Calu3 (cell line): Measurements from ENCODE around the gene SLC50A1. TPM values are rescaled to one million over a fixed set of nuclear protein-coding genes. Genes with fewer than 3 reads are reported as not detected.
A peak's percentile ranks its signal among the peaks of the same experiment; 100 is the strongest.

Experiments
- BruUV-seq: library from RNA; stranded (reverse); fragments of 400-500 nt; replicated peaks from 2 replicates; lab custom pipeline; 2021; lab: Mats Ljungman, UMichigan
- CTCF ChIA-PET: fragments of 300-600 bp; sonication (Branson Sonifier 250); formaldehyde crosslinking; loops from one replicate; lab custom pipeline; 2022; ENCODE audit warnings: antibody characterized with exemption; lab: Charles Lee
- DNase-seq: peaks from one replicate; pipeline ENCODE4 v3.0.0; 2022
- H3K27ac Mint-ChIP-seq: one replicate; pipeline ENCODE4 v1.8.0; 2022; ENCODE audit warnings: mixed read lengths; ENCODE audit not compliant: unreplicated experiment
- H3K27me3 Mint-ChIP-seq: one replicate; pipeline ENCODE4 v1.8.0; 2022; ENCODE audit warnings: mixed read lengths; ENCODE audit not compliant: unreplicated experiment
- H3K36me3 Mint-ChIP-seq: one replicate; pipeline ENCODE4 v1.8.0; 2022; ENCODE audit warnings: mild to moderate bottlenecking, moderate library complexity, mixed read lengths; ENCODE audit not compliant: insufficient read depth, unreplicated experiment
- H3K4me1 Mint-ChIP-seq: one replicate; pipeline ENCODE4 v1.8.0; 2022; ENCODE audit warnings: mild to moderate bottlenecking, low read depth, mixed read lengths; ENCODE audit not compliant: unreplicated experiment
- H3K4me3 Mint-ChIP-seq: one replicate; pipeline ENCODE4 v1.8.0; 2022; ENCODE audit warnings: mild to moderate bottlenecking, low read depth, moderate library complexity, mixed read lengths; ENCODE audit not compliant: unreplicated experiment
- H3K9me3 Mint-ChIP-seq: one replicate; pipeline ENCODE4 v1.8.0; 2022; ENCODE audit warnings: low read depth, mixed read lengths; ENCODE audit not compliant: unreplicated experiment
- CTCF ChIP-seq: fragments of 200-600 bp; IDR thresholded peaks from one replicate; pipeline ENCODE4 v1.8.0; 2022; ENCODE audit warnings: antibody characterized with exemption; ENCODE audit not compliant: unreplicated experiment
- intact Hi-C: fragments of 100-400 bp; cut with micrococcal nuclease; formaldehyde crosslinking; loops from one replicate; pipeline ENCODE4 v1.10.0; 2022; ENCODE audit not compliant: unreplicated experiment
- total RNA-seq: library from RNA; stranded (reverse); gene quantifications from 2 replicates; pipeline ENCODE4 v1.2.3, GENCODE V29; 2022

Gene SLC50A1
- total RNA-seq, 1 experiment from 2014 or later: 68.5 TPM

DNA sequence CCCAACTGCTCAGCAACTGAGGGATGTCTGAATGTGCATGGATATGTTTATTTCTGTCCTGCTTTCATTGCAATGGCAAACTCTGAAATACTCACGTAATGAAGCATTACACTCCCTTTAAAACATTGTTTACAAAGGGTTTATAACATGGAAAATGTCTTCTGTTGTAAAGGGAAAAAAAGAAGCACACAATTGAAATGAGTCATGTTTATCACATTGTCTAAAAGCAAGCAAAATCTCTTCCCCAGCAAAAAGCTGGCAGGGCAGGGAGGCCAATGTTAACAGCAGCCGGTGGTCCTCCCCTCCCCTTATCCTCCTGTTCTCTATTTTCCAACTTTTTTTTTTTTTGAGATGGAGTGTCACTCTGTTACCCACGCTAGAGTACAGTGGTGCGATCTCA, 11.9 kb upstream of the SLC50A1 start:
- intact Hi-C loops: no loop called here
- H3K36me3 Mint-ChIP-seq: peaks cover 36% of the 10 kb centered on the region
- no peak for TF ChIP-seq CTCF
- no peak overlapping the region for H3K27ac Mint-ChIP-seq
- no peak overlapping the region for H3K4me3 Mint-ChIP-seq
- BruUV-seq: no TSS peak
- H3K4me1 Mint-ChIP-seq: peaks cover 50% of the 10 kb centered on the region
- H3K27me3 Mint-ChIP-seq: peaks cover 26% of the 10 kb centered on the region
- CTCF ChIA-PET: interaction anchor here (1.0 kb wide), 1 partner anchor 11 kb away, joined by 4 read pairs; no protein-coding TSS in a partner anchor
- no peak for DNase-seq
- no peaks in the 10 kb centered on the region for H3K9me3 Mint-ChIP-seq

DNA sequence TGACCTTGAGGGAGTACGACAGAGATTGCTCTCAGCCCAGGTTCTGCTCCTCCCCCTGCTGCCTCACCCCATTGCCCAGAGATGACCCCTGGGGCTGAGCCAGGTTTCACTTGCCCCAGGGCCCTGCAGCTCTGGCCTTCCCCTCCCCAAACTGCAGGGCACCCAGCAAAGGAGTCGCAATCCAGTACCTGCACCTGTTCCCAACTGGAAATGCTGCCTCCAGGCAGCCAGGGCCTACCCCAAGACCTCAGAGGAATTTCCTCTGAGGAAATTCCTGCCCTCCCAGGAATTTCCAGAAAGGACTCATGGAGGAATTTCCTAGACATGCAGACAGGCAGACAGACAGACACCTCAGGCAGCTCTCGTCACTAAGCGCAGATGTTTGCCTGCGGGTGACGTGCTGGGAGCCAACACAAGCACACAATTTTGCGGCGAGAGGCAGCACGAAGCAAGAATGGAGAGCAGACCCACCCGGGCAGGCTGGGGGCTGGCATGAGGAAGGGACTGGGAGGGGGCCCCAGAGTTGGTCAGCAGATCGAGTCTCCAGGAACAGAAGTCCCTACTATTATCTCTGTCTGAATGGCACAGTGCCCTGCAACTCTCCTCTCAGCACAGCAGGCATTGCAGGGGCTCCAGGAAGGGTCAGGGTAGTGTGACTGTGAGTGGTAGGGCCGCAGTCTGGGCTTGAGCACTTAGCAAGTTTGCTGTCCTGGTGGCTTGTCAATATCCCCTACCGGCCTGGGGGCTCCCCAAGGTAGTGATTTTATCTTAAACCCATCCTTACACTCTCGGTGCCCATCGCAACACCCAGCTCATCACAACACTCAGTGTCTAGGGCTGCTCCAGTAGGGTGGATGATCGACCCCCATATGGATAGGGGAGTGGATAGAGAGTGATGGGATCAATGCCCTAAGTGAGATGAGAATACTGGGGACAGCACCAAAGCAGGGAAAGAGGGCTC, 10.9 kb upstream of the SLC50A1 start:
- Mint-ChIP-seq H3K27ac (peak overlapping the region; percentile 2), H3K4me1 (peaks cover 54% of the 10 kb centered on the region), H3K27me3 (peaks cover 20% of the 10 kb centered on the region), H3K4me3 (no peak overlapping the region), H3K9me3 (no peaks in the 10 kb centered on the region), H3K36me3 (peaks cover 45% of the 10 kb centered on the region)
- peak; percentile 27 for DNase-seq
- CTCF ChIA-PET: interaction anchor here (0.6 to 1.7 kb wide), 6 partner anchors 7 to 46 kb away, joined by 3 to 6 read pairs (median 4); no protein-coding TSS in a partner anchor
- TF ChIP-seq CTCF: no peak
- intact Hi-C loops: loop anchor here (5.0 kb wide), 2 partner anchors 32 to 43 kb away; no protein-coding TSS in a partner anchor
- BruUV-seq: no TSS peak

- no peak for DNase-seq
- TF ChIP-seq CTCF: no peak
- Mint-ChIP-seq H3K4me1 (peaks cover 56% of the 10 kb centered on the region), H3K36me3 (peaks cover 53% of the 10 kb centered on the region), H3K4me3 (peak overlapping the region; percentile 91), H3K27ac (peak overlapping the region; percentile 48), H3K9me3 (no peaks in the 10 kb centered on the region), H3K27me3 (peaks cover 13% of the 10 kb centered on the region)
- BruUV-seq: no TSS peak
- CTCF ChIA-PET: interaction anchor here (0.6 to 1.7 kb wide), 5 partner anchors 8 to 47 kb away, joined by 3 to 6 read pairs (median 5); partner anchors contain the start of gene KRTCAP2
- intact Hi-C loops: loop anchor here (5.0 kb wide), 2 partner anchors 33 to 42 kb away; no protein-coding TSS in a partner anchor
Observed at GRCh38 chr1:155125511-155125945, 10.1 kb upstream of the SLC50A1 start.

DNA sequence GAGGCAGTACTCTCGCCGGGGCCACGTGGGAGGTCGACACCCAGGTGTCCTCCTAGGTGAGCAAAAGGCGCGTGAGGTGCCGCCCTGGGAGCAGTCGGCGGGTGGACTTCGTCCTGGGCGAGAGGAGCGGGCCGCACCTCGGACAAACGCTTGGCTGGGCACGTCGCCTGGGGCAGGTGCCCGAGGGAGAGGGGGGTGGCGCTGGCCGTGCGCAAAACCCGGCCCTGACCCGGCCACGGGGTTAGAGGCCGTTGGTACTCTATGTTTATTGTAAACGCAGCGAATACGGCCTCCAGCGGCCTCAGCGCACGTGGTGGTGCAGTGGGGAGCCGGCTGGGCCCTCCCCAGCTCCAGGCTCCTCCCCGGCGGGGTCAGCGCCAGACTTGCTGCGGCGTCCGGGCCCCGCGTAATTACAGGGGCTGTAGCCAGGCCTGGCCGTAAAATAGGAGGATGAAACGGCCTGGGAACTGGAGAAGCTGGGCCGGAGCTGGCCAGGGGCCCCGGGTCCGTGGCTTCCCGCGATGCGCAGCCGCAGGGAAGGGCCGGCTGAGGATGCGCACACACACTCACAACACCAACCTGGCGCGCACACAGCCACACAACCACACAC, 9.6 kb upstream of the SLC50A1 start:
- H3K4me1 Mint-ChIP-seq: peaks cover 62% of the 10 kb centered on the region
- CTCF ChIA-PET: interaction anchor here (0.8 to 1.7 kb wide), 4 partner anchors 9 to 47 kb away, joined by 5 to 6 read pairs (median 5); partner anchors contain the start of gene KRTCAP2
- DNase-seq: peak; percentile 52
- H3K4me3 Mint-ChIP-seq: peak overlapping the region; percentile 91
- no peak for TF ChIP-seq CTCF
- peak overlapping the region; percentile 69 for H3K27ac Mint-ChIP-seq
- H3K36me3 Mint-ChIP-seq: peaks cover 58% of the 10 kb centered on the region
- intact Hi-C loops: loop anchor here (5.0 kb wide), 2 partner anchors 34 to 41 kb away; no protein-coding TSS in a partner anchor
- H3K9me3 Mint-ChIP-seq: no peaks in the 10 kb centered on the region
- peaks cover 9% of the 10 kb centered on the region for H3K27me3 Mint-ChIP-seq
- BruUV-seq: no TSS peak
